HG03432 (cell line): ENCODE results near the gene MAPKAP1.

Experiments used
- ATAC-seq: cut with Tn5 transposase; IDR thresholded peaks from one replicate; pipeline ENCODE4 v1.9.1; 2021; ENCODE audit warnings: mild to moderate bottlenecking, moderate library complexity; ENCODE audit not compliant: unreplicated experiment

The MAPKAP1 gene

GRCh38 chr9:125493384-125493783 lies 213.6 kb downstream of the MAPKAP1 start:
- ATAC-seq = no peak

DNA sequence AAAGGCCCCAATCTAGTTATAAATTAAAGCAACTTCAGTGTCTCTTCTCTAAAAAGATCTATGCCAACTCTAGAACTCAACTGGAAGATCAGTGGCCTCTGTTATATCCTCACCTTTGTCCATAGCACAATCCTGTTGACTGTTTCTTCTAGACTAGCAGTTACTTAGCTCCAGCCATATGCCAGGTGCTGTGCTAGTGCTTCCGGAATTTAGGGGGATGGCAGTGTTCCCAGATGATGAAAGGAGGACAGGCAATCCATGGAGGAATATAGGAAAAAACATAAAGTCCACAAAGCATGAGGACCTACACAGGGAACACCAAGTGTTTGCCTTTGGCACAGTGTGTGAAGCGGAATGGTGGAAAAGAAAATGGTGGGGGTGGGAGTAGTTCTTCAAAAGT lies 214.3 kb downstream of the MAPKAP1 start:
- ATAC-seq = no peak

- no peak for ATAC-seq
These were observed 219.2 kb downstream of the MAPKAP1 start for GRCh38 chr9:125487842-125488241.

DNA sequence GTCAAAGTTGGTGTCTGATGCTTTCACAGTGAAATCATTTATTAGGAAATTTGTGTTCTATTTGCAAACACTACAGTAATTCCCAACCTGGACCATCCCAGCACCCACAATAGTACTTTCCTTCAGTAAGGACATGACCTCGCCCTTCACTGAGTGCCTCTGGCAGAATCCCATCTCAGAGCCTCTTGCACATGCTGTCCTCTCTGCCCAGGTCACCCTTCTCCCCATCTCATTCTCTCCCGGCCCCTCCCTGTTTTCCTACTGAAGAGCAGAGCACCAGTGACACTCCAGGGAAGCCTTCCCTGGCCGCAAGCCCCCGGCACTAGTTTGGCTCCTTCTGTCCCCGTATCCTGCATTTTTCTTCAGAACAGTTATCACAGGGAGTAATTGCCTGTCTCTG lies 220.4 kb downstream of the MAPKAP1 start:
- ATAC-seq = no peak

GRCh38 chr9:125486152-125486508 lies 220.9 kb downstream of the MAPKAP1 start:
- ATAC-seq = no peak

- ATAC-seq = no peak
These were observed 221.4 kb downstream of the MAPKAP1 start for GRCh38 chr9:125485471-125486151.

- ATAC-seq = no peak
These were observed 222.4 kb downstream of the MAPKAP1 start for GRCh38 chr9:125484350-125485282.

DNA sequence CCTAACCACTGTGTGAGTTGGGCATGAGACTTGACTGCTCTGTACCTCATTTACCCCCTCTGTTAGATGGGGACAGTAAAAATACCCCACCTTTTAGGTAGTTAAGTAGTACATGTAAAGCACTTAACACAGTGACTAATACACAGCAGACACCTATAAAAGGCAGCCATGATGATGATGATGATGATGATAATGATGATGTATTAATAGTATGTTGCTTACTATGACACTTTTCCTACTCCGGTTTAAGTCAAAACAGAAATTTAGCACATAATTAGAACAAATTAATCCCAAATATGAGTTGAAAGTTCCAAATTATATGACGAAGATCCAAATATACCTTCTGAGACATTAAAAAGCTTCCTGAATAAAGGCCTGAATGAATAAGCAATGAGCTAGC lies 223.3 kb downstream of the MAPKAP1 start:
- ATAC-seq = no peak

DNA sequence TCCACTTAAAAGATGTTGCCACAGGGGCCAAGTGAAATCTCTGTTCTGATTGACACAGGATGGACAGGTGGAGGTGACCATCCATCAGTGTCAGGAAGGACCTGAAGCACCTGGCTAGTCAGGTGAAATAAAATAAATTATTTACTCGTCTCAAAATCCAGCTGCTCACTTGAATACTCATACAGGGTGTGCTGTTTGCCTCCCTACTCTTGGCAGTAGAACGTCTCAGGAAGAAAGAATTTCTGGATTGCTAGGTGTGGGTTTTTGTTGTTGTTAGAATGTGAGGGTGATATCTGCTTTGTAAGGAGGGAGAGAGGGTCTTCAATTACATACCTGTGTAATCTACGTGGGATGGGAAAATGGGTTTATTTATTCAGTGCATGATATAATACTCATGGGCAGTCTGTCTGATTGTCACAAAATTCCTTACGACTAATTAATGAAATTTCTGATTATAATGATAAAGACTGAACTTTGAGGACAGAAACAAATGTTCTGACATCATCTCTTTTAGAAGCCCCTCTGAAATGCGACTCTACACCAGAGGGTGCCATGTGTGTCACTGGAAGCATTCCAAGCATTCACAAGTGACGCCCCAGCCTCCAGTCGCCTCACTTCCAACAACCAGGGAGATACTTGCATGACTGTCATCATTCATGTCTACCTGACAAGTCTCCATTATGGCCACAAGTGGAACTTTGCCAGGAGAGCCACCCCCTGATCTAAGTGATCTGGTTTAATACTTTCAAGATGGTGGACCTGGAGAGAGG lies 227.0 kb downstream of the MAPKAP1 start:
- ATAC-seq = no peak

- ATAC-seq = no peak
These were observed 229.9 kb downstream of the MAPKAP1 start for GRCh38 chr9:125477089-125477544.

GRCh38 chr9:125476645-125477044 lies 230.4 kb downstream of the MAPKAP1 start:
- no peak for ATAC-seq

DNA sequence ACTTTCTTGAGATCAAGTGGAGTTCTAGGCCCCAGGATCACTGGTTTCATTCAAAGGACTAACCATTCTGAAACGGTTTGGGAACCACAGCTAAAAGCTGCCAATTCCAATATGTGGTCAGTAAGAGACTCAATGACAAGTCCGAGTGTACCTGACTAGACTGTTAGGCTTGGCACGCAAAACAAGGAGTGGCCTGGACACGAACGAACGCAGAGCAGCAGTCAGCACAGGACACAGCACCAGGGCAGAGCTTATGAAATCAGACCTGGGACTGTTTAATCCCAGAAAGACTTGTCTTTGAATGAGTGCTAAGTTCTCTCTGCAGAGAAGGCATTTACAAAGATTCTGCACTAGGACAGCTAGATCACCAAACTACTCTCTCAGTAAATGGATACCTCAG lies 231.6 kb downstream of the MAPKAP1 start:
- ATAC-seq = no peak

GRCh38 chr9:125472926-125473701 lies 233.9 kb downstream of the MAPKAP1 start:
- no peak for ATAC-seq

- ATAC-seq = no peak
These were observed 234.5 kb downstream of the MAPKAP1 start for GRCh38 chr9:125472562-125472925.

DNA sequence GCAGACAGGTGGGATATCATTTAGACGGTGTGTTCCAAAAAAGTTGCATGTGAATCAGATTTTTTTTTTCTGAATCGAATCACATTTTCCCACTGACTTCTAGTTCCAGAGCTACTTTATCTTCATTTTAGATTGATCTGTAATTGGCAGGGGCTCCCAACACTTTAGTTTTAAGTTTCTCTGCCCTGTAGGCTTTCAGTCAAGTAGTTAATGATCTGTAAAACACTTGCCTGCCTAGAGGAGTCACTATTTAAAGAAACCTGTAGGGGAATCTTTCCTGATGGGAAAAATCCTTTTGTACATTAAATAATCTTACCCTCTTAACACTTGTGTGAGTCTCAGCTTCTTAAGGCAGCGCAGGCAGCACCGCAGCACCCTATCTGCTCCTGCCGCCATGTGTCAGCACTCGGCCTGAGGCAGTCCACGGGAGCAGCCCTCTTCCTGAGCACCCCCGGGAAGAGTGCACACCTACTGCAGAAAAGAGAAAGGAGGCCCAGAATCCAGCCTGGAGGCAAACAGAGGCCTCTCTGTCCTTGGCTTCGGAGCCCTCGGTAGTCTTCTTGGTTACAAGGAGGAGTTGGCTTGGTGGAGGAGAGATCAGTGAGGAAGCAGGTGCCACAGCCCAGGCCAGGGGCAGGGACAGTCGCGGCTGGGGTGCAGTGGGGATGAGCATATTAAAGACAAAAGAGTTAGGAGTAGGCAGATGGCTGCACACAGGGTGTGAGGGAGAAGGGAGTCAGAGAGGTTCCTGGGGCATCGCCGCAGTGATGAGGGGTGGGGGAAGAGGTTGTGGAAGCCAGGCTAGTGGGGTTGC lies 236.0 kb downstream of the MAPKAP1 start:
- no peak for ATAC-seq

DNA sequence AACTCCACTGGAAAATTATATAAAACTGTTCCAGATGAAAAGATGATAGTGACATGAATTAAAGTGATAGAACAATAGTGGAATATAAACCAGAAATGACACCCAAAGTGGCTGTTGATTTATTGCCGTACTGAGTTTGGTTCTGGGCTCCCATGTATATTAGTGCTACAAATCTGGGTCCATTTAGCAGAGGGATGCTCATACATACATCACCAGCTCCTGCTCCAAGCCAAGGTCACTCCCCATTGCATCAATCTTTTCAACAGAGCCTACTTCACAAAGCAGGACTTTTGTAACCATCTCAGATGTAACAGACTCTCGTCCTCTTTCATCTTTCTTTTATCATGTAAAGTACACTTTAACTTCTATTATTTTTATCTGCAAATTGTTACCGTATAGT lies 236.8 kb downstream of the MAPKAP1 start:
- ATAC-seq = no peak

DNA sequence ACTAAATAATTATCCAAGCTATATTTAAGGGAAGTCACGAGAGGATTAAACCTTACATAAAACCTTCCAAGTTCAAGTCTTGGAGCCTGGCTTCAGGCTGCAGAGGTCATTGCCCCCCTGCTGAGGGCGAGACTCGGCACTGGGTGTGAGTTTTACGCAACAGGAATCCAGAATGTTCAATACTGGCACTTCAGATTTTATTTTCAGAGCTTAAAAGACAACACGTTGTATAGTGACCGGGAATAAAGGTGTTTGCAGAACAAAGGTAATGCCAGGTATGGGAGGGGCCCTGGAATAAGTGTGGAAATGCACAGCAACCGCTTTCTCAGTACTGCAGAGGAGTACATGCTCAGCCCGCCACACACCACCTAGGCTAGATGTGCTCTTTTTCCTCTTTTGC lies 238.4 kb downstream of the MAPKAP1 start:
- no peak for ATAC-seq

GRCh38 chr9:125467116-125467740 lies 239.8 kb downstream of the MAPKAP1 start:
- no peak for ATAC-seq

DNA sequence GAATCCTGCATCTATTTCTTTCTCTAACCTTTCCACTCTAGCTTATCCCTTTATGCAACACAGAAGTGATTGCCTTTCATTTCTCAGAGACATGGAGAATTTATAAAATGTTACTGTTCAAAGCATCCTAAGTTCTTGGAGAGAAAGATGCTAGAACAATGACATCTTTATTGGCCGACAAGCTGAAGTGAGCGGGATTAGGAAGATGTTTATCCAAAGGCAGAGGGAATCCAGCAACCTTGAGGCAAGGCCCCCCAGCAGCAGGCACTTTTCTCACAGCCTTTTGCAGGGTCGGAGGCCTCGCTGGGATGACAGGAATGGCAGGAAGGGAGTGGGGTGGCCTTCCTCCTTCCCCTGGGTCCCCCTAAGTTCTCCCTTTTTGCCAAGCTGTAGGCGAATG lies 240.6 kb downstream of the MAPKAP1 start:
- ATAC-seq = no peak
